Heart left ventricle (tissue), 16 donors: ENCODE measurements around the gene NOS1AP. TPM values are rescaled to one million over a fixed set of nuclear protein-coding genes. Genes with fewer than 3 reads are reported as not detected.

Experiments
- ATAC-seq, 4 donors: fragments of 200-7000 bp; cut with Tn5 transposase; one replicate each; pipeline ENCODE4 v1.9.1; 2020 to 2022; ENCODE audit warnings: moderate library complexity in 4 of 4, mild to moderate bottlenecking in 3 of 4, moderate number of reproducible peaks in 1 of 4
- DNase-seq, 5 donors: peaks; one replicate each; pipeline ENCODE4 v3.0.0-alpha.2; 2020
- H3K27ac ChIP-seq, 12 donors: fragments of 200-600 bp; sonication (generic) in 4 of 12; one replicate each; pipeline versions ENCODE4 v1.5.0 to v1.8.0; 2016 to 2022; ENCODE audit warnings: mild to moderate bottlenecking in 2 of 12
- H3K27me3 ChIP-seq, 9 donors: fragments of 200-600 bp; sonication (generic) in 2 of 9; one replicate each; pipeline versions ENCODE4 v1.5.1 to v1.8.0; 2016 to 2022; ENCODE audit warnings: mild to moderate bottlenecking in 3 of 9
- H3K36me3 ChIP-seq, 9 donors: fragments of 200-600 bp; sonication (generic) in 2 of 9; one replicate each; pipeline versions ENCODE4 v1.5.0 to v1.8.0; 2018 to 2022; ENCODE audit warnings: mild to moderate bottlenecking in 2 of 9
- H3K4me1 ChIP-seq, 12 donors: fragments of 200-600 bp; sonication (generic) in 4 of 12; one replicate each; pipeline versions ENCODE4 v1.5.0 to v1.8.0; 2016 to 2022; ENCODE audit warnings: mild to moderate bottlenecking in 3 of 12
- H3K4me3 ChIP-seq, 12 donors: fragments of 200-600 bp; sonication (generic) in 4 of 12; one replicate each; pipeline versions ENCODE4 v1.5.0 to v1.8.0; 2017 to 2022; ENCODE audit warnings: mild to moderate bottlenecking in 9 of 12, moderate library complexity in 4 of 12
- H3K9me3 ChIP-seq, 12 donors: fragments of 200-600 bp; sonication (generic) in 4 of 12; one replicate each; pipeline versions ENCODE4 v1.5.0 to v1.8.0; 2016 to 2022; ENCODE audit warnings: mild to moderate bottlenecking in 1 of 12
- POLR2A ChIP-seq, 2 donors: fragments of 450-650 bp; IDR thresholded peaks; one replicate each; pipeline ENCODE4 v1.6.1; 2017; ENCODE audit warnings: antibody characterized with exemption in 2 of 2, mild to moderate bottlenecking in 2 of 2, moderate library complexity in 2 of 2
- whole genome bisulfite sequencing, 4 donors: extraction: QIAGEN DNeasy Blood & Tissue Kit in 2 of 4; methylation state at CpG; one replicate each; pipeline versions ENCODE4 v1.1.5 to v1.1.7; 2013 to 2018; 5-methylcytosine and 5-hydroxymethylcytosine counted together
- intact Hi-C, 10 donors: fragments of 100-400 bp; cut with DNase I; formaldehyde crosslinking; loops; one replicate each; pipeline versions ENCODE4 v1.11.1 to v1.14.2; 2022
- polyA plus RNA-seq, 2 donors: library from polyadenylated mRNA; stranded (reverse); fragments of 200-250 nt; gene quantifications; one replicate each; pipeline ENCODE4 v1.2.3, GENCODE V29; 2013
- total RNA-seq, 9 donors: library from RNA; depleted of rRNA in 2 of 9; stranded (reverse); fragments of >200 nt in 2 of 9; fragmentation: NEBNext Ultra II Directional in 3 of 9; extraction: Animal tissue kit (Norgen Biotek cat#: 25700) in 3 of 9; gene quantifications; one replicate each; pipeline versions ENCODE4 v1.1.0 to v1.2.4, GENCODE V29; 2016 to 2023
- TF ChIP-seq, protein P1 (sequence below), 12 donors: fragments of 200-600 bp; sonication (generic) in 4 of 12; IDR thresholded peaks; one replicate each; pipeline versions ENCODE4 v1.5.0 to v1.8.0; 2018 to 2022; ENCODE audit warnings: antibody characterized with exemption in 12 of 12, mild to moderate bottlenecking in 5 of 12
- donor health status: ischemic (EF 13 %, LVEDD 7.1; RV severe dilation, severe dysfunction).
- donor health status: healthy with polysubstance abuse.
- donor health status: DM: no; HTN: yes; CAD: no.
- donor health status: DM: no; HTN: no; CAD: no.
- donor health status: ischemic (EF 25% LVEDD 6.9; RV normal size, moderate dysfunction).
- donor health status: ischemic (EF 25% LVEDD 5.7; RV mildly dilated, moderate dysfunction).
- donor health status: healthy.
- donor health status: DM: yes; HTN: yes; CAD: no.
- donor health status: ischemic (EF 35%, LVEDD 5.7; RV mildly dilated, moderate dysfunction).
- donor health status: nonischemic (EF 11% LVEDD 7.7; RV severe dilation, severe dysfunction).
- donor health status: DM: yes; HTN: yes; CAD: no.
- donor health status: PGD.
- donor health status: ischemic (EF 29% LVEDD 5.4; RV normal size, mild dysfunction).
- donor health status: nonischemic (EF 23%, LVEDD 6.1; RV moderate dilation, normal function).

Gene NOS1AP
- total and polyA plus RNA-seq, 11 donors: 1.1 to 6.4 (median 4.3) TPM

- Histone ChIP-seq H3K9me3 (no peaks in the 10 kb centered on the region), H3K27me3 (peaks cover 0 to 7% (median 0%) of the 10 kb centered on the region in 9 donors), H3K36me3 (peaks cover 0 to 6% (median 0%) of the 10 kb centered on the region in 9 donors), H3K4me1 (peaks cover 0 to 4% (median 0%) of the 10 kb centered on the region in 12 donors), H3K27ac (no peak overlapping the region), H3K4me3 (no peak overlapping the region)
- 71 to 86% (median 82%) methylated on average over 8 of the region's 8 CpGs for WGBS, 4 donors
- no peak for ATAC-seq
- intact Hi-C loops: loop anchor here in 6 of 10 donors (5.0 to 10.0 kb wide), 5 partner anchors 101 to 331 kb away; no protein-coding TSS in a partner anchor
- DNase-seq: no peak
- TF ChIP-seq, protein P1, sequence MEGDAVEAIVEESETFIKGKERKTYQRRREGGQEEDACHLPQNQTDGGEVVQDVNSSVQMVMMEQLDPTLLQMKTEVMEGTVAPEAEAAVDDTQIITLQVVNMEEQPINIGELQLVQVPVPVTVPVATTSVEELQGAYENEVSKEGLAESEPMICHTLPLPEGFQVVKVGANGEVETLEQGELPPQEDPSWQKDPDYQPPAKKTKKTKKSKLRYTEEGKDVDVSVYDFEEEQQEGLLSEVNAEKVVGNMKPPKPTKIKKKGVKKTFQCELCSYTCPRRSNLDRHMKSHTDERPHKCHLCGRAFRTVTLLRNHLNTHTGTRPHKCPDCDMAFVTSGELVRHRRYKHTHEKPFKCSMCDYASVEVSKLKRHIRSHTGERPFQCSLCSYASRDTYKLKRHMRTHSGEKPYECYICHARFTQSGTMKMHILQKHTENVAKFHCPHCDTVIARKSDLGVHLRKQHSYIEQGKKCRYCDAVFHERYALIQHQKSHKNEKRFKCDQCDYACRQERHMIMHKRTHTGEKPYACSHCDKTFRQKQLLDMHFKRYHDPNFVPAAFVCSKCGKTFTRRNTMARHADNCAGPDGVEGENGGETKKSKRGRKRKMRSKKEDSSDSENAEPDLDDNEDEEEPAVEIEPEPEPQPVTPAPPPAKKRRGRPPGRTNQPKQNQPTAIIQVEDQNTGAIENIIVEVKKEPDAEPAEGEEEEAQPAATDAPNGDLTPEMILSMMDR (IDR thresholded peaks at IDR 0.05): no peak
- no peak for TF ChIP-seq POLR2A (IDR thresholded peaks at IDR 0.05)
Measured at GRCh38 chr1:162388083-162388594, 318.6 kb downstream of the NOS1AP start.

DNA sequence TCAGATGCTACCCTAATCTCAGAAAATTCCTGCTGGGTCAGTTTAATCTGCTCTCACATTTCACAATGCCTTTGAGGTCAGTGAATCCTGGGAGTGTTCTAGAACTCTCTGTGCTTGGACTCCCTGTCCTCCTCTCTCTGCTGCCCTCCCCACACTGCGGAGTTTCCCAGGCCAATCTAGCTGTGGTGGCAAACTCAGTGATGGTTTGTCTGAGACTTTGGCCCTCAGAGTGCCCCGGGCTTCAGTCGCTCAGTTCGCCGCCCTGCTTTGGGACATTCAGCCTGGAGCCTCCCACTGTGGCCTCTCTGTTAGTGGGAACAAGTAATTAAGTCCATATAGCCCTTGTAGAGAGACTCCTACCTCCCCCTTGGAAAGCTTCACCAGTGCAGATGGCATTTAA, 319.1 kb downstream of the NOS1AP start:
- WGBS, 4 donors: 90 to 96% (median 93%) methylated on average over 5 of the region's 5 CpGs
- Histone ChIP-seq H3K27ac (no peak overlapping the region), H3K9me3 (no peaks in the 10 kb centered on the region), H3K4me3 (no peak overlapping the region), H3K36me3 (peaks cover 0 to 3% (median 0%) of the 10 kb centered on the region in 9 donors), H3K27me3 (peaks cover 0 to 7% (median 0%) of the 10 kb centered on the region in 9 donors), H3K4me1 (peaks cover 0 to 4% (median 0%) of the 10 kb centered on the region in 12 donors)
- DNase-seq (no peak), ATAC-seq (peak in 2 of 4 donors; percentile 50 to 66)
- TF ChIP-seq, protein P1 (IDR thresholded peaks at IDR 0.05): no peak
- TF ChIP-seq POLR2A (IDR thresholded peaks at IDR 0.05): no peak
- intact Hi-C loops: loop anchor here in 6 of 10 donors (5.0 to 10.0 kb wide), 5 partner anchors 101 to 331 kb away; no protein-coding TSS in a partner anchor

- TF ChIP-seq POLR2A (IDR thresholded peaks at IDR 0.05): no peak
- TF ChIP-seq, protein P1 (IDR thresholded peaks at IDR 0.05): no peak
- no peak for DNase-seq
- ATAC-seq: no peak
- intact Hi-C loops: loop anchor here in 6 of 10 donors (5.0 to 10.0 kb wide), 5 partner anchors 102 to 332 kb away; no protein-coding TSS in a partner anchor
- Histone ChIP-seq H3K27ac (no peak overlapping the region), H3K27me3 (peaks cover 0 to 12% (median 0%) of the 10 kb centered on the region in 9 donors), H3K4me1 (peaks cover 0 to 4% (median 0%) of the 10 kb centered on the region in 12 donors), H3K9me3 (no peaks in the 10 kb centered on the region), H3K4me3 (no peak overlapping the region), H3K36me3 (no peaks in the 10 kb centered on the region)
- 59 to 71% (median 67%) methylated on average over 11 of the region's 11 CpGs for WGBS, 4 donors
Measured at GRCh38 chr1:162389021-162389818, 319.7 kb downstream of the NOS1AP start.

DNA sequence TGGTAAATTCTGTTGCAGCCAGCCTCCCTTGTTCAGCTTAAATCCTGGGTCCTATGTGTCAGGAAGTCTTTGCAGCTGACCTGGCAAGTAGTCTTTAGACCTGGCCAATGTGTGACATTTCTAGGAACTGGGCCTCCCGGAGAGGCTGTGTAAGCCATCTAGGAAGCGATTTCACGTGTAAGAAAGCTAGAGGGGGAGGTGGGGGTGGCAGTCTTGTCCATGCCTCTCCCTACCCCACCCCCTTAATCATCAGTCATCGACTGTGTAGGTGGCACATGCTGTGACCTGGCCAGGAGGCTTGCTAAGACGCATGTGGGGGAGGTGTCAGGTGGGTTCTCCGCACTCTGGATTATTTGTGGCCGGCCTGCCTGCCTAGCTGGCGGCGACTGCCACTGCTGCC, 320.5 kb downstream of the NOS1AP start:
- Histone ChIP-seq H3K27ac (no peak overlapping the region), H3K9me3 (no peaks in the 10 kb centered on the region), H3K27me3 (peaks cover 0 to 18% (median 0%) of the 10 kb centered on the region in 9 donors), H3K4me1 (peaks cover 0 to 4% (median 0%) of the 10 kb centered on the region in 12 donors), H3K36me3 (no peaks in the 10 kb centered on the region), H3K4me3 (no peak overlapping the region)
- intact Hi-C loops: loop anchor here in 8 of 10 donors (2.0 to 10.0 kb wide), 8 partner anchors 103 to 335 kb away; no protein-coding TSS in a partner anchor
- DNase-seq (no peak), ATAC-seq (no peak)
- 73 to 76% (median 76%) methylated on average over 9 of the region's 9 CpGs for WGBS, 4 donors
- TF ChIP-seq, protein P1 (IDR thresholded peaks at IDR 0.05): no peak
- TF ChIP-seq POLR2A (IDR thresholded peaks at IDR 0.05): no peak
